Measurements from ENCODE around the gene MEIS1.
"Not testable (repeated sequence)": the region's sequence is repeated elsewhere in the genome, so short reads cannot be mapped to it uniquely, and the experiment has no call there.

Gene MEIS1

GRCh38 chr2:66434679-66435548 is at the start of gene MEIS1:
MEIS1 (plus strand) TSS chr2:66435125; CDS start chr2:66435857, 732 bp downstream.
- peak; percentile 71 for DNase-seq (ENCODE audit: low spot score)

GRCh38 chr2:66387016-66387753 is 47.7 kb upstream of the MEIS1 start:
- no peak for DNase-seq (ENCODE audit: low spot score)

GRCh38 chr2:66389651-66390131 is 45.2 kb upstream of the MEIS1 start:
- DNase-seq (ENCODE audit: low spot score) = no peak

- DNase-seq (ENCODE audit: low spot score) = no peak
Observed at GRCh38 chr2:66390152-66390551, 44.8 kb upstream of the MEIS1 start.

- no peak for DNase-seq (ENCODE audit: low spot score)
Observed at GRCh38 chr2:66390811-66391210, 44.1 kb upstream of the MEIS1 start.

GRCh38 chr2:66391240-66391639 is 43.7 kb upstream of the MEIS1 start:
- not testable (repeated sequence) for DNase-seq (ENCODE audit: low spot score)

GRCh38 chr2:66405473-66405872 is 29.5 kb upstream of the MEIS1 start:
- no peak for DNase-seq (ENCODE audit: low spot score)

- DNase-seq (ENCODE audit: low spot score) = no peak
Observed at GRCh38 chr2:66408905-66409304, 26.0 kb upstream of the MEIS1 start.

GRCh38 chr2:66412874-66413273 is 22.1 kb upstream of the MEIS1 start:
- no peak for DNase-seq (ENCODE audit: low spot score)

GRCh38 chr2:66414896-66415295 is 20.0 kb upstream of the MEIS1 start:
- peak; percentile 51 for DNase-seq (ENCODE audit: low spot score)

- no peak for DNase-seq (ENCODE audit: low spot score)
Observed at GRCh38 chr2:66418381-66418780, 16.5 kb upstream of the MEIS1 start.

- no peak for DNase-seq (ENCODE audit: low spot score)
Observed at GRCh38 chr2:66421612-66422011, 13.3 kb upstream of the MEIS1 start.

- no peak for DNase-seq (ENCODE audit: low spot score)
Observed at GRCh38 chr2:66423391-66424124, 11.4 kb upstream of the MEIS1 start.

GRCh38 chr2:66426244-66427111 is 8.4 kb upstream of the MEIS1 start:
- no peak for DNase-seq (ENCODE audit: low spot score)

GRCh38 chr2:66427300-66427699 is 7.6 kb upstream of the MEIS1 start:
- DNase-seq (ENCODE audit: low spot score) = no peak

- DNase-seq (ENCODE audit: low spot score) = no peak
Observed at GRCh38 chr2:66428986-66429612, 5.8 kb upstream of the MEIS1 start.

GRCh38 chr2:66429693-66430504 is 5.0 kb upstream of the MEIS1 start:
- DNase-seq (ENCODE audit: low spot score) = no peak

GRCh38 chr2:66430505-66431273 is 4.2 kb upstream of the MEIS1 start:
- no peak for DNase-seq (ENCODE audit: low spot score)

GRCh38 chr2:66431274-66431642 is 3.7 kb upstream of the MEIS1 start:
- no peak for DNase-seq (ENCODE audit: low spot score)

Data from iPS-NIHi11 (cell line).